ENCODE results near the gene IL18BP.

- TF ChIP-seq CTCF (conservative IDR thresholded peaks at IDR 0.05; ENCODE audit: low read length) (no peak), EZH2phosphoT487 (IDR thresholded peaks at IDR 0.05; ENCODE audit: borderline replicate concordance, low read depth, low read length) (no peak)
These were observed 36.2 kb upstream of the IL18BP start for GRCh38 chr11:71962428-71963038.

Measured in OCI-LY7 (cell line).